Caco-2 (cell line): ENCODE results near the gene ANO1. TPM values are rescaled to one million over a fixed set of nuclear protein-coding genes. Genes with fewer than 3 reads are reported as not detected.
A peak's percentile ranks its signal among the peaks of the same experiment; 100 is the strongest.

ENCODE experiments used
- BruUV-seq: library from RNA; stranded (reverse); fragments of 400-500 nt; replicated peaks from 2 replicates; lab custom pipeline; 2021; lab: Mats Ljungman, UMichigan
- CTCF ChIA-PET: fragments of 300-600 bp; sonication (Branson Sonifier 250); formaldehyde crosslinking; loops from one replicate; lab custom pipeline; 2022; ENCODE audit warnings: antibody characterized with exemption; lab: Charles Lee
- POLR2A ChIA-PET: fragments of 300-600 bp; sonication (Branson Sonifier 250); formaldehyde crosslinking; loops from one replicate; lab custom pipeline; 2022; ENCODE audit warnings: antibody characterized with exemption; lab: Charles Lee
- DNase-seq, 2 experiments: peaks; one replicate each; pipeline versions ENCODE4 v3.0.0 to v3.0.0-alpha.2; 2020 to 2022
- H3K27me3 ChIP-seq: replicated peaks from 2 replicates; pipeline ENCODE4 v1.6.0; 2011; ENCODE audit warnings: low read length; ENCODE audit not compliant: control insufficient read depth, insufficient read depth
- H3K36me3 ChIP-seq: 2 replicates; pipeline ENCODE4 v1.5.1; 2011; ENCODE audit warnings: low read length; ENCODE audit not compliant: control insufficient read depth, insufficient read depth
- H3K4me1 ChIP-seq: fragments of 250-450 bp; sonication (Bioruptor Pico); 2 replicates; pipeline ENCODE4 v1.5.1; 2020; ENCODE audit warnings: mild to moderate bottlenecking
- H3K4me3 ChIP-seq: 2 replicates; pipeline ENCODE4 v1.5.1; 2011; ENCODE audit warnings: low read depth, mild to moderate bottlenecking, control low read depth, low read length
- H3K9me3 ChIP-seq: fragments of 250-450 bp; sonication (Bioruptor Pico); 2 replicates; pipeline ENCODE4 v1.5.1; 2020; ENCODE audit warnings: mild to moderate bottlenecking, moderate library complexity
- H3K27ac Mint-ChIP-seq: one replicate; pipeline ENCODE4 v1.8.0; 2022; ENCODE audit warnings: mixed read lengths; ENCODE audit not compliant: unreplicated experiment
- H3K27me3 Mint-ChIP-seq: one replicate; pipeline ENCODE4 v1.8.0; 2022; ENCODE audit warnings: mixed read lengths; ENCODE audit not compliant: insufficient read depth, unreplicated experiment
- H3K36me3 Mint-ChIP-seq: one replicate; pipeline ENCODE4 v1.8.0; 2022; ENCODE audit warnings: mild to moderate bottlenecking, mixed read lengths; ENCODE audit not compliant: insufficient read depth, unreplicated experiment
- H3K4me1 Mint-ChIP-seq: one replicate; pipeline ENCODE4 v1.8.0; 2022; ENCODE audit warnings: low read depth, mixed read lengths; ENCODE audit not compliant: unreplicated experiment
- H3K4me3 Mint-ChIP-seq: one replicate; pipeline ENCODE4 v1.8.0; 2022; ENCODE audit warnings: mild to moderate bottlenecking, moderate library complexity, mixed read lengths; ENCODE audit not compliant: unreplicated experiment
- H3K9me3 Mint-ChIP-seq: one replicate; pipeline ENCODE4 v1.8.0; 2022; ENCODE audit warnings: mixed read lengths; ENCODE audit not compliant: unreplicated experiment
- CTCF ChIP-seq, 2 experiments: fragments of 200-600 bp in 1 of 2; IDR thresholded peaks; 1 replicate in 1 of 2; 2 replicates in 1 of 2; pipeline versions ENCODE4 v1.5.1 to v1.8.0; 2011 to 2022; ENCODE audit warnings: antibody characterized with exemption in 1 of 2, control low read depth in 1 of 2, inconsistent platforms in 1 of 2, low read depth in 1 of 2, low read length in 1 of 2, mild to moderate bottlenecking in 1 of 2, moderate library complexity in 1 of 2; ENCODE audit not compliant: insufficient read depth in 1 of 2, severe bottlenecking in 1 of 2, unreplicated experiment in 1 of 2
- intact Hi-C: fragments of 100-400 bp; cut with micrococcal nuclease; formaldehyde crosslinking; loops from one replicate; pipeline ENCODE4 v1.10.0; 2022; ENCODE audit not compliant: unreplicated experiment
- total RNA-seq: library from RNA; stranded (reverse); gene quantifications from 2 replicates; pipeline ENCODE4 v1.2.3, GENCODE V29; 2022

ANO1 gene
- total RNA-seq, 1 experiment from 2014 or later, result 8.4 TPM

GRCh38 chr11:70063121-70063520 is 15.0 kb upstream of the ANO1 start:
- H3K36me3 ChIP-seq, result no peaks in the 10 kb centered on the region
- TF ChIP-seq CTCF (IDR thresholded peaks at IDR 0.05; ENCODE audit: insufficient read depth in 1 of 2, low read depth in 1 of 2, low read length in 1 of 2, severe bottlenecking in 1 of 2, unreplicated experiment in 1 of 2), result no peak
- H3K4me3 ChIP-seq, result no peak overlapping the region
- ChIA-PET CTCF (interaction anchor here (0.8 kb wide), 1 partner anchor 28 kb away, joined by 3 read pairs; no protein-coding TSS in a partner anchor), POLR2A (no interaction called here)
- H3K27ac Mint-ChIP-seq, result no peak overlapping the region
- H3K9me3 Mint-ChIP-seq, result peaks cover 3% of the 10 kb centered on the region
- H3K27me3 ChIP-seq, result no peaks in the 10 kb centered on the region
- intact Hi-C loops, result no loop called here
- no peaks in the 10 kb centered on the region for H3K36me3 Mint-ChIP-seq
- BruUV-seq, result no TSS peak
- H3K27me3 Mint-ChIP-seq, result no peaks in the 10 kb centered on the region
- H3K4me3 Mint-ChIP-seq, result no peak overlapping the region
- H3K4me1 Mint-ChIP-seq, result peaks cover 23% of the 10 kb centered on the region
- H3K9me3 ChIP-seq, result no peaks in the 10 kb centered on the region
- peak in 1 of 2 experiments; percentile 39 for DNase-seq
- H3K4me1 ChIP-seq, result peaks cover 50% of the 10 kb centered on the region

DNA sequence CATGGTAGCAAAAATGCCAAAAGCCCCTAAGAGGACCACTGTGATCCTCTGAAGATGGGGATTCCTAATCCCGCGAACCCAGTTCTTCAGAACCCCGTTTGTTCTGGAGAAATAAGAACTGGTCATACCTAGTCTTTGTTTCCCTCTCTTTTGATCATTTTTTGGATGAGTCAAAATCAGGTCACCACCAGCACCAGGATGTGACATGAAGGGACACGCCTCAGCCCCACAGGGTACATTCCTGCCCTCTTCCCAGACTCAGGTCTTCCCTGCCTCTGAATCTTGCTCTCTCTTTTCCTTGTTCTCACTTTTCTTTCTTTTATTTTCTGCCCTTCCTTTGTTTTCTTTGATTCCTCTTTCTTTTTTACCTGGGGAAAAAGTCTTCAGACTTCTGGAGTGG is 14.6 kb upstream of the ANO1 start:
- intact Hi-C loops, result no loop called here
- Histone ChIP-seq H3K36me3 (no peaks in the 10 kb centered on the region), H3K4me3 (no peak overlapping the region), H3K27me3 (no peaks in the 10 kb centered on the region), H3K9me3 (no peaks in the 10 kb centered on the region), H3K4me1 (peaks cover 54% of the 10 kb centered on the region)
- Mint-ChIP-seq H3K4me1 (peaks cover 28% of the 10 kb centered on the region), H3K27me3 (no peaks in the 10 kb centered on the region), H3K36me3 (no peaks in the 10 kb centered on the region), H3K9me3 (no peaks in the 10 kb centered on the region), H3K27ac (peak overlapping the region; percentile 14), H3K4me3 (no peak overlapping the region)
- no peak for TF ChIP-seq CTCF (IDR thresholded peaks at IDR 0.05; ENCODE audit: insufficient read depth in 1 of 2, low read depth in 1 of 2, low read length in 1 of 2, severe bottlenecking in 1 of 2, unreplicated experiment in 1 of 2)
- peak in 1 of 2 experiments; percentile 38 for DNase-seq
- ChIA-PET CTCF (no interaction called here), POLR2A (no interaction called here)
- BruUV-seq, result no TSS peak

DNA sequence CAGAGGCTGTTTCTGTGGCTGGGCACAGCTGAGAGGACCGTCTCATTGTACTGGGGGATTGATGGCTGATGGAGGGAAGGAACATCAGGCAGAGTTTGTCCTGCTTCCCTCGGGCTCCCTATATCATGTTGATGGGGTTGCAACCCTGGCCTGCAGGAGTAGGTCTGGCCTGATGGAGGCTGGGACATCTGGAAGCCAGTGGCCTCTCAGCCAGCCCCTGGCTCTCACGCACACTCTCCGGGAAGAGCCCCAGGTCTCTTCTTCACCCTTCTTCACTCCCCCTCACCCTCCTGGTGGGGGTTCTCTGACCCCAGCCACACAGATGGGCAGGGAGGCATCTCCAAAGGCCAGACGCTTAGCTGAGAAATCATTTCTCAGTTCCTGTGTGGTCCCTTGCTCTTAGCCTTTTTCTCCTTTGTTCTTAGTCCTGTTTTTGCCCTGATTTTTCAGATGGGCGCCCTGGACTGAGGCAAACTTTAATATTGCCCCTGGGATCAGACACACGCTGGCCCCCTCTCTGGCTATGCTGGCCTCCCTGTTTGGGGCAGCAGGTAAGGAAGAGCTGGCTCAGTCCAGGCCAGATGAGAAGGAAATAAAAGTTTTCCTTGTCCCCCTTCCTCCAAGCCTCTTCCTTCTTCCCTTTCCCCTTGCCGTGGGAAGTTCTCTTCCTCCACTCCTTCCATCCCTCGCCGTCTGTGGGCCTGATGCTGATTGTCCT is 13.9 kb upstream of the ANO1 start:
- no peaks in the 10 kb centered on the region for H3K36me3 ChIP-seq
- no TSS peak for BruUV-seq
- no peaks in the 10 kb centered on the region for H3K27me3 ChIP-seq

More for the DNA sequence above, 13.9 kb upstream of the ANO1 start:
- peak in 1 of 2 experiments; percentile 32 for DNase-seq
- POLR2A ChIA-PET, result no interaction called here
- H3K9me3 Mint-ChIP-seq, result no peaks in the 10 kb centered on the region
- Histone ChIP-seq H3K9me3 (no peaks in the 10 kb centered on the region), H3K4me3 (no peak overlapping the region), H3K4me1 (peaks cover 60% of the 10 kb centered on the region)
- intact Hi-C loops, result no loop called here
- no peaks in the 10 kb centered on the region for H3K27me3 Mint-ChIP-seq
- H3K4me1 Mint-ChIP-seq, result peaks cover 33% of the 10 kb centered on the region
- H3K27ac Mint-ChIP-seq, result peak overlapping the region; percentile 14
- no peak for TF ChIP-seq CTCF (IDR thresholded peaks at IDR 0.05; ENCODE audit: insufficient read depth in 1 of 2, low read depth in 1 of 2, low read length in 1 of 2, severe bottlenecking in 1 of 2, unreplicated experiment in 1 of 2)
- CTCF ChIA-PET, result no interaction called here
- H3K36me3 Mint-ChIP-seq, result no peaks in the 10 kb centered on the region
- no peak overlapping the region for H3K4me3 Mint-ChIP-seq
